Esophagus muscularis mucosa (tissue), 4 donors: ENCODE data around the gene CC2D2B. TPM values are rescaled to one million over a fixed set of nuclear protein-coding genes. Genes with fewer than 3 reads are reported as not detected.
"Not testable (repeated sequence)": the region's sequence is repeated elsewhere in the genome, so short reads cannot be mapped to it uniquely, and the experiment has no call there.

Source experiments
- DNase-seq: peaks from one replicate; pipeline ENCODE4 v3.0.0-alpha.2; 2017; ENCODE audit errors: extremely low spot score
- H3K27ac ChIP-seq, 4 donors: fragments of 200-600 bp; sonication (generic); replicated peaks in 1 of 4; 1 replicate in 3 of 4; 2 replicates in 1 of 4; pipeline ENCODE4 v1.5.1; 2016 to 2019; ENCODE audit warnings: mild to moderate bottlenecking in 1 of 4
- H3K27me3 ChIP-seq, 4 donors: fragments of 200-600 bp; sonication (generic); one replicate each; pipeline versions ENCODE4 v1.5.1 to v1.6.0; 2016 to 2019
- H3K36me3 ChIP-seq, 4 donors: fragments of 200-600 bp; sonication (generic); one replicate each; pipeline ENCODE4 v1.5.1; 2016 to 2019
- H3K4me1 ChIP-seq, 4 donors: fragments of 200-600 bp; sonication (generic); one replicate each; pipeline ENCODE4 v1.5.1; 2016 to 2019
- H3K4me3 ChIP-seq, 4 donors: fragments of 200-600 bp; sonication (generic); 1 replicate in 2 of 4; 2 replicates in 2 of 4; pipeline ENCODE4 v1.5.1; 2016 to 2019; ENCODE audit warnings: mild to moderate bottlenecking in 4 of 4, moderate library complexity in 1 of 4
- H3K9me3 ChIP-seq, 4 donors: fragments of 200-600 bp; sonication (generic); 1 replicate in 3 of 4; 2 replicates in 1 of 4; pipeline ENCODE4 v1.5.1; 2016 to 2019
- CTCF ChIP-seq, 3 experiments: fragments of 200-600 bp in 2 of 3; fragments of 450-650 bp in 1 of 3; sonication (generic) in 2 of 3; IDR thresholded peaks; one replicate each; pipeline ENCODE4 v1.5.1; 2017 to 2019; ENCODE audit warnings: antibody characterized with exemption in 3 of 3, mild to moderate bottlenecking in 2 of 3, moderate library complexity in 1 of 3
- EP300 ChIP-seq: sonication (generic); formaldehyde crosslinking; IDR thresholded peaks from one replicate; pipeline ENCODE4 v1.6.1; 2017; ENCODE audit warnings: antibody characterized with exemption
- POLR2A ChIP-seq: fragments of 450-650 bp; IDR thresholded peaks from one replicate; pipeline ENCODE4 v1.6.1; 2017; ENCODE audit warnings: antibody characterized with exemption, moderate library complexity, mild to moderate bottlenecking, low read depth
- POLR2AphosphoS5 ChIP-seq, 2 donors: sonication (generic); formaldehyde crosslinking; IDR thresholded peaks; one replicate each; pipeline ENCODE4 v1.6.1; 2017; ENCODE audit warnings: antibody characterized with exemption in 2 of 2
- WGBS: methylation state at CpG from one replicate; pipeline ENCODE4 v1.1.5; 2018; 5-methylcytosine and 5-hydroxymethylcytosine counted together
- intact Hi-C: fragments of 100-400 bp; cut with DNase I; formaldehyde crosslinking; loops from one replicate; pipeline ENCODE4 v1.15.1; 2023
- total RNA-seq, 4 donors: library from RNA; depleted of rRNA; stranded (reverse); fragments of >200 nt; gene quantifications; one replicate each; pipeline versions ENCODE4 v1.1.0 to v1.2.1, GENCODE V29; 2016

The CC2D2B gene
- total RNA-seq, 4 donors from 2014 or later = 1.2 to 2.9 (median 1.8) TPM

GRCh38 chr10:95881316-95881715 is 26.5 kb upstream of the CC2D2B start:
- intact Hi-C loops = no loop called here
- Histone ChIP-seq H3K4me1 (peaks cover 0 to 15% (median 4%) of the 10 kb centered on the region in 4 donors), H3K27me3 (no peaks in the 10 kb centered on the region), H3K27ac (peak overlapping the region; percentile 26 to 41 (median 40)), H3K9me3 (no peaks in the 10 kb centered on the region), H3K4me3 (no peak overlapping the region), H3K36me3 (peaks cover 0 to 7% (median 2%) of the 10 kb centered on the region in 4 donors)
- TF ChIP-seq POLR2A (no peak), POLR2AphosphoS5 (IDR thresholded peaks at IDR 0.05) (no peak), EP300 (no peak), CTCF (IDR thresholded peaks at IDR 0.05) (no peak)
- DNase-seq = no peak

DNA sequence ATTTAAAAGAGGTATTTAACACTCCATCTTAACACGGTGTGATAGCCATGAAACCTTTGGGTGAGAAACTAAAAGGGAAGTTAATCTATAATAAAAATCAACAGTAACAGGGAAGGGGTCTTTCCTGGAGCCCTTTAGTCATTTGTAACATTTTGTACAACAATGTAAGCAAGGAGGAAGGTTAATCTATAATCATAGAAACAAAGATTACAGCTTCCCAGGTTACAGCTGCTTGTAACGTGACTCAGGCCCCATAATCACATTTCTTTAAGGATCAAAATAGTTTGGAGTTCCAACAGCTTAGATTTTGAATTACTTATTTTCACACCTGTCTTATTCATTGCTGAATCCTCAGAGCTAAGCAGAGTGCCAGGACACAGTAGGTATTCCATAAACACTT is 17.9 kb upstream of the CC2D2B start:
- peaks cover 3 to 29% (median 6%) of the 10 kb centered on the region in 4 donors for H3K36me3 ChIP-seq
- 76% methylated on average over 2 of the region's 2 CpGs for WGBS
- H3K4me3 ChIP-seq = no peak overlapping the region
- no peak for TF ChIP-seq POLR2A
- TF ChIP-seq POLR2AphosphoS5 (IDR thresholded peaks at IDR 0.05) = no peak
- TF ChIP-seq EP300 = no peak
- TF ChIP-seq CTCF (IDR thresholded peaks at IDR 0.05) = no peak
- intact Hi-C loops = no loop called here
- no peaks in the 10 kb centered on the region for H3K9me3 ChIP-seq
- DNase-seq = no peak
- no peak overlapping the region for H3K27ac ChIP-seq
- H3K4me1 ChIP-seq = no peaks in the 10 kb centered on the region
- H3K27me3 ChIP-seq = no peaks in the 10 kb centered on the region

- Histone ChIP-seq H3K4me1 (no peaks in the 10 kb centered on the region), H3K27me3 (no peaks in the 10 kb centered on the region), H3K4me3 (no peak overlapping the region), H3K9me3 (no peaks in the 10 kb centered on the region), H3K27ac (no peak overlapping the region), H3K36me3 (peaks cover 0 to 73% (median 13%) of the 10 kb centered on the region in 4 donors)
- intact Hi-C loops = no loop called here
- TF ChIP-seq EP300 (no peak), POLR2A (no peak), CTCF (IDR thresholded peaks at IDR 0.05) (no peak), POLR2AphosphoS5 (IDR thresholded peaks at IDR 0.05) (no peak)
- 96% methylated on average over 4 of the region's 4 CpGs for WGBS
- DNase-seq = no peak
Measured at GRCh38 chr10:95896071-95896850, 11.5 kb upstream of the CC2D2B start.

GRCh38 chr10:95905897-95906580 is 1.7 kb upstream of the CC2D2B start:
- H3K27me3 ChIP-seq, DNase-seq, H3K27ac ChIP-seq, H3K9me3 ChIP-seq, H3K4me3 ChIP-seq, intact Hi-C loops: not testable (repeated sequence)
- WGBS = 97% methylated on average over 12 of the region's 12 CpGs
- peaks cover 0 to 11% (median 8%) of the 10 kb centered on the region in 4 donors for H3K4me1 ChIP-seq
- peaks cover 0 to 24% (median 8%) of the 10 kb centered on the region in 4 donors for H3K36me3 ChIP-seq

DNA sequence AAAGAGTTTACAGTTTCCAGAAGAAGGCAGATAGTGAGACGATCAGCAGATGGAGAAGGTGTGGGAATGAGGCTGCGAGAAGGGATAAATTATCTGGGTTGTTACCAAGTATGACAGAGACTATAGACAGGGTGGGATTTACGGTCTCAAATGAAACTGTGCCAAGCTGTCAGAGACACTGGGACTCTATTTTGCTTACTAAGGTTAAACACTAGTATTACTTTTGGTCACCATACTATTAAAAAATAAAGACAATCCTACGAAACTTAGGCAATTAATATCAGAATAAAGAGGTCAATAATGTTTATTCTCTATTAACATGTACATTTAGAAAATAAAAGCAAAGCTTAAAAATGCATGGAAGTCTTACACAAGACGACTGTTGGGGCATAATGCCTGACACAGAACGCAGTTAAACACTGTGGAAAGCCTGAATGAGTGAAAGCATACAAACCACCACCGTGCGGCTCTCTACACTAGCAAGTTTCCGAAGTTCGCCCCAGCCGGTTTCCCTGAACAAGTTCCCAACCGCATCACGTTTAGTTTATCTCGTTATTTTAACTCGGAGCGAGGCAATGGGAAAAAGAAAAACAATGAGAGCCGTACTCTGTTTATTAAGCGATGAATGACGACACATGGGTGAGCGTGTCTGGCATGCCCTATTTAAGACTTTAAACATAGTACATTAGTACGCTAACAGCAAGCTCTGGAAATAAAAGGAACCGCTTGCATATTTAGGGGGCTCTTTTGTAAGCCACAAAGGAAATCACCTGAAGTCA is 909 bp upstream of the CC2D2B start:
- Histone ChIP-seq H3K4me1 (peaks cover 0 to 11% (median 8%) of the 10 kb centered on the region in 4 donors), H3K4me3 (peak overlapping the region; percentile 73 to 77 (median 76)), H3K27ac (peak overlapping the region; percentile 87 to 92 (median 92)), H3K27me3 (no peaks in the 10 kb centered on the region), H3K9me3 (no peaks in the 10 kb centered on the region), H3K36me3 (peaks cover 0 to 22% (median 8%) of the 10 kb centered on the region in 4 donors)
- DNase-seq = no peak
- WGBS = 7% methylated on average over 22 of the region's 22 CpGs
- intact Hi-C loops = no loop called here
- TF ChIP-seq CTCF (IDR thresholded peaks at IDR 0.05) = peak in 2 of 3 experiments; percentile 7 to 14
- TF ChIP-seq POLR2A = no peak
